ENCODE data around the gene PCDHA5.
"Not testable (repeated sequence)": the region's sequence is repeated elsewhere in the genome, so short reads cannot be mapped to it uniquely, and the experiment has no call there.

The PCDHA5 gene

GRCh38 chr5:140822969-140823368 is 1.6 kb downstream of the PCDHA5 start:
- not testable (repeated sequence) for DNase-seq (ENCODE audit: low read depth in 4 of 4, low spot score in 1 of 4)

- no peak for DNase-seq (ENCODE audit: low read depth in 4 of 4, low spot score in 1 of 4)
These were observed 2.1 kb downstream of the PCDHA5 start for GRCh38 chr5:140823475-140823874.

GRCh38 chr5:140827704-140828361 is 6.4 kb downstream of the PCDHA5 start, which contains the start of gene PCDHA6:
Gene PCDHA6 (plus strand): TSS chr5:140827960. CDS start chr5:140828092, 132 bp downstream.
- DNase-seq (ENCODE audit: low read depth in 4 of 4, low spot score in 1 of 4): no peak

GRCh38 chr5:140828362-140828737 is 6.9 kb downstream of the PCDHA5 start:
- DNase-seq (ENCODE audit: low read depth in 4 of 4, low spot score in 1 of 4): no peak

GRCh38 chr5:140829511-140830501 is 8.4 kb downstream of the PCDHA5 start:
- DNase-seq (ENCODE audit: low read depth in 4 of 4, low spot score in 1 of 4): not testable (repeated sequence)

- no peak for DNase-seq (ENCODE audit: low read depth in 4 of 4, low spot score in 1 of 4)
These were observed 12.6 kb downstream of the PCDHA5 start, which contains the start of gene PCDHA7 for GRCh38 chr5:140833993-140834392. Gene PCDHA7 (plus strand): TSS chr5:140834269. CDS start chr5:140834384, 115 bp downstream.

- DNase-seq (ENCODE audit: low read depth in 4 of 4, low spot score in 1 of 4): not testable (repeated sequence)
These were observed 13.1 kb downstream of the PCDHA5 start for GRCh38 chr5:140834439-140835008.

- no peak for DNase-seq (ENCODE audit: low read depth in 4 of 4, low spot score in 1 of 4)
These were observed 14.5 kb downstream of the PCDHA5 start for GRCh38 chr5:140835622-140836510.

- no peak for DNase-seq (ENCODE audit: low read depth in 4 of 4, low spot score in 1 of 4)
These were observed 19.9 kb downstream of the PCDHA5 start, which contains the start of gene PCDHA8 for GRCh38 chr5:140840978-140841962. Gene PCDHA8 (plus strand): TSS chr5:140841187. CDS start chr5:140841322, 135 bp downstream.

GRCh38 chr5:140842798-140843733 is 21.7 kb downstream of the PCDHA5 start:
- no peak for DNase-seq (ENCODE audit: low read depth in 4 of 4, low spot score in 1 of 4)

- DNase-seq (ENCODE audit: low read depth in 4 of 4, low spot score in 1 of 4): not testable (repeated sequence)
These were observed 27.0 kb downstream of the PCDHA5 start, which contains the start of gene PCDHA9 for GRCh38 chr5:140848139-140849102. Gene PCDHA9 (plus strand): TSS chr5:140848382. CDS start chr5:140848496, 114 bp downstream.

- not testable (repeated sequence) for DNase-seq (ENCODE audit: low read depth in 4 of 4, low spot score in 1 of 4)
These were observed 28.6 kb downstream of the PCDHA5 start for GRCh38 chr5:140849831-140850634.

- DNase-seq (ENCODE audit: low read depth in 4 of 4, low spot score in 1 of 4): no peak
These were observed 34.6 kb downstream of the PCDHA5 start, which contains the start of gene PCDHA10 for GRCh38 chr5:140855772-140856674. Gene PCDHA10 (plus strand): TSS chr5:140855897. CDS start chr5:140856049, 152 bp downstream.

- DNase-seq (ENCODE audit: low read depth in 4 of 4, low spot score in 1 of 4): no peak
These were observed 36.0 kb downstream of the PCDHA5 start for GRCh38 chr5:140857177-140857986.

Data from stimulated activated CD4-positive, alpha-beta T cell treated with anti-CD3 and anti-CD28 coated beads, Interleukin-1b, Interleukin-23, amount 100 ng/mL, for 24 hours (primary cell).